Parathyroid adenoma (tissue), 2 donors: ENCODE data around the gene CD7.

Experiments
- H2AFZ ChIP-seq: fragments of 300-600 bp; sonication (generic); one replicate; pipeline ENCODE4 v1.7.0; 2017; ENCODE audit warnings: antibody characterized with exemption, mild to moderate bottlenecking
- H3K27ac ChIP-seq: fragments of 300-600 bp; sonication (generic); one replicate; pipeline ENCODE4 v1.7.0; 2017
- H3K27me3 ChIP-seq: fragments of 300-600 bp; sonication (generic); one replicate; pipeline ENCODE4 v1.7.0; 2017; ENCODE audit warnings: low read length; ENCODE audit not compliant: control insufficient read depth, insufficient read depth
- H3K36me3 ChIP-seq: fragments of 300-600 bp; sonication (generic); one replicate; pipeline ENCODE4 v1.7.0; 2017; ENCODE audit warnings: low read length; ENCODE audit not compliant: control insufficient read depth, insufficient read depth
- H3K4me1 ChIP-seq: fragments of 300-600 bp; sonication (generic); one replicate; pipeline ENCODE4 v1.7.0; 2017; ENCODE audit warnings: control low read depth
- H3K4me2 ChIP-seq: fragments of 300-600 bp; sonication (generic); one replicate; pipeline ENCODE4 v1.7.0; 2017; ENCODE audit warnings: low read length
- H3K4me3 ChIP-seq: fragments of 300-600 bp; sonication (generic); one replicate; pipeline ENCODE4 v1.7.0; 2017; ENCODE audit warnings: low read depth, low read length
- H3K79me2 ChIP-seq: fragments of 300-600 bp; sonication (generic); one replicate; pipeline ENCODE4 v1.7.0; 2017; ENCODE audit warnings: control low read depth
- H3K9ac ChIP-seq: fragments of 300-600 bp; sonication (generic); one replicate; pipeline ENCODE4 v1.7.0; 2017; ENCODE audit warnings: mild to moderate bottlenecking
- H3K9me3 ChIP-seq: fragments of 300-600 bp; sonication (generic); one replicate; pipeline ENCODE4 v1.7.0; 2017; ENCODE audit warnings: low read length; ENCODE audit not compliant: control insufficient read depth
- TF ChIP-seq, protein P1 (sequence below): fragments of 300-600 bp; sonication (generic); IDR thresholded peaks from one replicate; pipeline ENCODE4 v1.7.0; 2017; ENCODE audit warnings: antibody characterized with exemption, mild to moderate bottlenecking
- donor health status: primary hyperparathyroidism.

Gene CD7

DNA sequence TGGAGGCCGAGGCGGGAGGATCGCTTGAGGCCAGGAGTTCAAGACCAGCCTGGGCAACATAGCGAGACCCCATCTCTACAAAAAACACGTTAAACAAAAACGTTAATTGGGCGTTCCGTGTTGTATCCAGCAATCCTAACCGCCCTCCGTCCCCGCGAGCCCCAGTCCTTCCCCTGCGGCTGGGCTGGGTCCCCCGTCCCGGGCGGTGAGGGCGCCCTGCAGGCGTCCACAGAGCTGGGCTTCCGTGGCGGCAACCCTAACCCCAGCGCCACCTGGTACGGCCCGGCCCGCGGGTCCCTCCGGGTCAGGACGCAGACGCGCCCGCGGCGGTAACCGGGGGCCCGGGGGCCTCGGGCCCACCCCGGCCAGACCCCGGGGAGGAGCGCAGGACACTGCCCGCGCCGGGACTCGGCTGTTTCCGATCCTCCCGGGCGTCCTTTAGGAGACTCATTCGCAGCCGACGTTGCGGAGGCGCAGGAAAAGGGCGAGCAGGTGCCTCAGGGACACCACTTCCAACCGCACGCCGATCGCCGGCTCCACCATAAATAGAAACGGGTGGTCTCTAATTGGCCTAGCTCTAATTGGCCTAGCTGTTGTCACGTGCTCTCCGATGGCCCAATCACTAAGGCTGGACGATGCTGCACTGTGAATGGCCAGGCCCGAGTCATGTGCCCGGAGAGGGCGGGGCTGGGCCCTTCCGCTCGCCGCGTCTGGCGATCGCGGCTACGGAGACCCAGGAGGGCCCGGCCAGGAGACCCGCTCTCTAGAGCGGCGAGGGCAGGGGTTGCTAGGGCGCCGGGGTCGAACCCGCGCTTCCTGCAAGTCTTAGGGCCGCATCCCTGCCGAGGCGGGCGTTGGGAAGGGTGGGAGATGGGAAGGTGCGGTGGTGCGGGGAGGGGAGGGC, 24.9 kb downstream of the CD7 start:
- no peaks in the 10 kb centered on the region for H3K36me3 ChIP-seq
- peaks cover 23% of the 10 kb centered on the region for H3K4me1 ChIP-seq
- H3K79me2 ChIP-seq = no peaks in the 10 kb centered on the region
- no peaks in the 10 kb centered on the region for H3K9me3 ChIP-seq
- H2AFZ ChIP-seq = peak overlapping the region; percentile 97
- peak overlapping the region; percentile 94 for H3K4me2 ChIP-seq
- H3K27ac ChIP-seq = peak overlapping the region; percentile 86
- H3K4me3 ChIP-seq = peak overlapping the region; percentile 93
- H3K27me3 ChIP-seq = no peaks in the 10 kb centered on the region
- H3K9ac ChIP-seq = peak overlapping the region; percentile 78
- TF ChIP-seq, protein P1, sequence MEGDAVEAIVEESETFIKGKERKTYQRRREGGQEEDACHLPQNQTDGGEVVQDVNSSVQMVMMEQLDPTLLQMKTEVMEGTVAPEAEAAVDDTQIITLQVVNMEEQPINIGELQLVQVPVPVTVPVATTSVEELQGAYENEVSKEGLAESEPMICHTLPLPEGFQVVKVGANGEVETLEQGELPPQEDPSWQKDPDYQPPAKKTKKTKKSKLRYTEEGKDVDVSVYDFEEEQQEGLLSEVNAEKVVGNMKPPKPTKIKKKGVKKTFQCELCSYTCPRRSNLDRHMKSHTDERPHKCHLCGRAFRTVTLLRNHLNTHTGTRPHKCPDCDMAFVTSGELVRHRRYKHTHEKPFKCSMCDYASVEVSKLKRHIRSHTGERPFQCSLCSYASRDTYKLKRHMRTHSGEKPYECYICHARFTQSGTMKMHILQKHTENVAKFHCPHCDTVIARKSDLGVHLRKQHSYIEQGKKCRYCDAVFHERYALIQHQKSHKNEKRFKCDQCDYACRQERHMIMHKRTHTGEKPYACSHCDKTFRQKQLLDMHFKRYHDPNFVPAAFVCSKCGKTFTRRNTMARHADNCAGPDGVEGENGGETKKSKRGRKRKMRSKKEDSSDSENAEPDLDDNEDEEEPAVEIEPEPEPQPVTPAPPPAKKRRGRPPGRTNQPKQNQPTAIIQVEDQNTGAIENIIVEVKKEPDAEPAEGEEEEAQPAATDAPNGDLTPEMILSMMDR = no peak

DNA sequence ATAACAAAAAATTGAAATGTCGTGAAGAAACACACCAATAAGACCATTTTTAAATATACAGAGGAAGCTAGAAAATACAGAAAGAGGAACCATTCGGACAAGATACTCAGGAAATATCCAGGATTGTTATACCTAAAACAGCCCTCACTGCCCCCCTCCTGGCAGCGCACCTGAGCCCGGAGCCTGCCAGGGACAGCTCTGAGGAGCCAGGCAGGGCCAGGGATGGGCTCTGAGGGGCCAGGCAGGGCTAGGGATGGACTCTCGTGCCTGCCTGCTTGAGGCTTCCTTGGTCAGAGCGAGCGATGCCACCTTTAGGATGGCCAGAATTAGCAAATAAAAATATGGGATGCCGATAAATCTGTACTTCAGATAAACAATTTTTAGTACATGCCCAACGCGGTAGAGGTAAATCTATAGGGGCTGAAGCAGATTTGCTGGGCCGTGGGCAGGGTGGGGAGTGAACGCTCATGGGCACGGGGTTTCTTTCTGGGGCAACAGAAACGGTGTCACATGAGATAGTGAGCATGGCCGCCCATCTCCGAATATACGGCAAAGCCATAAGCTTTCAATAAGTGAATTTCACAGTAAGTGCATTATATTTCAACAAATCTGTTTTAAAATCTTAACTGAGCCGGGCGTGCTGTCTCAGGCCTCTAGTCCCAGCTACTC, 25.7 kb downstream of the CD7 start:
- H3K27me3 ChIP-seq = no peaks in the 10 kb centered on the region
- no peaks in the 10 kb centered on the region for H3K36me3 ChIP-seq
- no peak overlapping the region for H3K9ac ChIP-seq
- peak overlapping the region; percentile 86 for H3K27ac ChIP-seq
- peaks cover 24% of the 10 kb centered on the region for H3K4me1 ChIP-seq
- peak overlapping the region; percentile 93 for H3K4me3 ChIP-seq
- H3K79me2 ChIP-seq = no peaks in the 10 kb centered on the region
- peak overlapping the region; percentile 94 for H3K4me2 ChIP-seq
- no peaks in the 10 kb centered on the region for H3K9me3 ChIP-seq
- TF ChIP-seq, protein P1 = no peak
- H2AFZ ChIP-seq = no peak overlapping the region

DNA sequence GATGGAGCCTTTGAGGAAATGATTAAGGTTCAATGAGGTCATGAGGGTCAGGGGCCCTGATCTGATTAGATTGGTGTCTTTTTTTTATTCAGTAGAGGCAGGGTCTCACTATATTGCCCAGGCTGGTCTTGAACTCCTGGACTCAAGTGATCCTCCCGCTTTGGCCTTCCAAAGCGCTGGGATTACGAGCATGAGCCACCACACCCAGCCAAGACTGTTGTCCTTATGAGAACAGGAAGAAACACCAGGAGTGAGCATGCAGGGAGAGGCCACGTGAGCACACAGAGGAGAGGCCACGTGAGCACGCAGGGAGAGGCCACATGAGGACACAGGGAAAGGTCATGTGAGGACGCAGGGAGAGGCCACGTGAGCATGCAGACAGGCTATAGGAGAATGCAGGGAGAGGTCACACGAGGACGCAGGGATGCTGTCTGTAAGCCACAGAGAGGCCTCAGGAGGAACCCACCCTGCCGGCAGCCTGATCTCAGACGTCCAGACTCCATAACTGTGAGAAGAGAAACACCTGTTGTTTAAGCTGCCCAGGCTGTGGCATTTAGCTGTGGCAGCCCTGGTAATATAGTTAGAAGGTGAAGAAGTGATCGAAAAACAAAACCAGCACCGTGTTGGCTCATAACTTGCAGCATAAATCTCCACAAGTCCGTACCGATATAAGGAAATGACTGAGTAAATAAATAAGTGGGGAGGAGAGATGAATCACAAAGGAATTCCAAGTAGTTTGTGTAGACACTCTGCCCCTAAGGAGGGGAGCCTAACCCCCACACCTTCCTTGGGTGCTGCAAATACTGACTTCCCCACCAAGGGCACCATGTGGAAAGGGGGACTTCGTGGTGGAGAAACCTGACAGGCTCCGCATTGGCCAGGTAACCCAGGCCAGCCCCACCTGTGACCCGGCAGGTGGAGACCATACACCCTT, 29.3 kb downstream of the CD7 start:
- Histone ChIP-seq H3K9ac (no peak overlapping the region), H2AFZ (no peak overlapping the region), H3K79me2 (no peaks in the 10 kb centered on the region), H3K27ac (peak overlapping the region; percentile 81), H3K4me1 (peaks cover 29% of the 10 kb centered on the region), H3K36me3 (no peaks in the 10 kb centered on the region), H3K4me3 (peak overlapping the region; percentile 3), H3K4me2 (peak overlapping the region; percentile 53), H3K27me3 (no peaks in the 10 kb centered on the region), H3K9me3 (no peaks in the 10 kb centered on the region)
- TF ChIP-seq, protein P1 = no peak

DNA sequence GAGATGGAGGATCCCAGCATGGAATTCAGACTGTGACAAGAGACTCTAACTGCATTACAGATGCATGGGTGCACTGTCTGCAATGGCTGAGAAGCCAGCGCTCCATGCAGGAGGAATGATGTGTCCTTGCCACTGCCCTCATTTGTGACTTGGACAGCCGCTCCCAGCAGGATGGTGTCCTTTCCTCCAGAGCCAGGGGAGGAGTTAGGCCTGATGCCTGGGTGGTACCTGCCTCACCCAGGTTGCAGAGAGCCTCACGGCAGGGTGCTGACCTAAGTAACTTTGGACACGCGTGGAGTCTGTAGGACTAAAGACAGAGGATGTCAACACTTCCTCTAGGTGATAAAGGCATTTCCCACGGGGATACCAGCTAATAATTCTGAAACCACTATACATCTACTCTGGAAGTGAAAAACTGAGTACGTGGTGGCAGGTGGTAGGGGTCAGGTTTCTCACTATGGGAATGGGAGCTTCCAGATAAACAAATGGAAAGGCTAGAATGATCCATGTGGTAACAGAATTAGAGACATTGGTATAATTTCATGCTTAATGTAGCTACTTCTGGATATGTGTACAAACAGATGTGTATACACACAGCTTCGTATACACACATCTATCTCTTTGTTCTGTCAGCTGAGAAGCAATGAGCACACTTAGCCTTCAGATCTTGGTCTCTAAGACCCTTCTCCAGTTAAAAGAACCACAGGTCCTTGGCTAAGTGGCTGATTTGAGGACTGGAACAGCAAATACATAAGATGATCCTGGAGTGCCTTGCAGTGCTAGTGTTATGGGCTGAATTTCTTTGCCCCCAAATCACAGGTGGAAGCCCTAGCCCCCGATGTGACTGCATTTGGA, 30.2 kb downstream of the CD7 start:
- Histone ChIP-seq H3K27ac (peak overlapping the region; percentile 81), H3K9ac (no peak overlapping the region), H3K79me2 (no peaks in the 10 kb centered on the region), H3K36me3 (no peaks in the 10 kb centered on the region), H3K4me3 (no peak overlapping the region), H3K27me3 (no peaks in the 10 kb centered on the region), H3K9me3 (no peaks in the 10 kb centered on the region), H2AFZ (no peak overlapping the region), H3K4me2 (no peak overlapping the region), H3K4me1 (peaks cover 34% of the 10 kb centered on the region)
- TF ChIP-seq, protein P1 = no peak
